G401 (cell line): Measurements from ENCODE around the gene NPLOC4. TPM values are rescaled to one million over a fixed set of nuclear protein-coding genes. Genes with fewer than 3 reads are reported as not detected.
"Not testable (repeated sequence)": the region's sequence is repeated elsewhere in the genome, so short reads cannot be mapped to it uniquely, and the experiment has no call there.

Source experiments
- DNase-seq: peaks from one replicate; pipeline ENCODE4 v3.0.0-alpha.2; 2015; ENCODE audit warnings: low spot score
- in situ Hi-C: cut with HindIII; loops from 2 replicates; pipeline ENCODE4 v1.10.0; 2016; ENCODE audit warnings: low sequenced_read_pairs, mixed read lengths
- total RNA-seq: library from RNA; depleted of rRNA; stranded (reverse); fragments of >200 nt; shearing (Covaris generic); gene quantifications from 2 replicates; pipeline ENCODE4 v1.2.3, GENCODE V29; 2014

NPLOC4 gene
- total RNA-seq, 1 experiment from 2014 or later: 110 TPM

DNA sequence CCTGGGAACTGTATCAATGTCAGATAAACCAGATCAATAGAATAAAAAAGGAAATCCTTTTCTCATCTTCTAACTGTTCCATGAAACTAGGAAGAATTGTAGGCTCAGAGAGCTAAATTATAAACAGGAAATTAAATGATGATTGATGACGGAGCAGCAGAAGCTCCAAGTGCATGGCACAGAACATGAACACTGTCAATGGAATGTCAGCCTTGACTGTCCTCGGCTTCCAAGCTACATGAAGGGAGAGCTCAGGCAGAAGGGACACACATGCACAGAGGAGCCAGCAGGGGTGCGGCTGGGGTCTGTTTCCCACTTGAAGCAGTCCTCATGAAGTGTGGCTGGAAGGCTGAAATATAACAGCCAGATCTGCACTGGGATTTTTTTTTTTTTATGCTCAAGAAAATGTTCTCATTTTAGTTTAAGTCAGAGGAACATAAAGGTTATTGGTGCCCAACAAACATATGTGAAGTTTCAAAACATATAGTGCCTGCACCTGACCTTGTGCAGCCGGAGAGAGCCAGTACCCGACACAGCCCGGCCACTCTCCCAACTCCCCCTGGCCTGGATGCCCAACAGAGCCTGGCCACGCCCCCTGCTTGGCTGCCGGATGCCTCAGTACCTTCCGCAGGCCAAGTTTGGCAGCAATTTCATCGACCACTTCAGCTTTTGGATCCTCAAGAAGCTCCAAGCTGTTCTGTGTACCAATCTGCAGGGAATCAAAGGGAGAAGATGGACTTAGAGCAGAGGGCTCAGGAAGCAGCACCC, 37.0 kb downstream of the NPLOC4 start:
- no peak for DNase-seq
- in situ Hi-C loops: no loop called here

DNA sequence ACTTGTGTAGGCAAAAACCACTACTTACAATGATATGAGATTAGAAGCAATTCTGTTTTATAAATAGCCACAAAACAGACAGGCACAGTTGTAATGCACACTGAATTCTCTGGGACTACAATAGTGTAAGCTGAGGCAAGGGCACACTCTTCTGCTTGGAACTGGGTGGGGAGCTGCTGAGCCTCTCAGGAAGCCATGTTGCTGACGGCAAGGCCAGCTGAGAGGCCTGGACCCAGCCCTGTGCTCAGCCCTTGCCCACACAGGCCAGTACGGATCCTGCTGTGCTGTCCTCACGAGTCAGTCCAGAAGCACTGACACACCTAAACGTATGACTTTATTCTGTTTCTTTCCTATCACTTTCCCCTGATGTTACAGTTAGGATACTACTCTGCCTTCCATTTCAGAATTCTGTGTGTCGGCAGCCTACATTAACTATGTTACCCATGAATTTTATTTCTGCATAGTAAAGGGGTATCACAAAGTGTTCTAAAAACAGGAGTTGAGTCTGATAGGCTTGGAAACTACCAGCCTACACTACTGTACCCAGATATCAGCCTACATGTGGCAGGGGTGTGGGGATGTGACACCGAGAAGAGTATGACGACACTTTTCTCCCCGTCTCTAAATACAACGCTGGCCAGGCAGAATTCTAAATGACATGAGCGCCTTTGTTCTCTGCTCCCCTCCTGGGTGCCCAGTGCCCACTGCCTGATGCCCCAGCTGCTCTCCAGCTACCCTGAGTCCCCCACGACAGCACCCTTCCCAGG, 43.6 kb downstream of the NPLOC4 start:
- in situ Hi-C loops: no loop called here
- DNase-seq: no peak

DNA sequence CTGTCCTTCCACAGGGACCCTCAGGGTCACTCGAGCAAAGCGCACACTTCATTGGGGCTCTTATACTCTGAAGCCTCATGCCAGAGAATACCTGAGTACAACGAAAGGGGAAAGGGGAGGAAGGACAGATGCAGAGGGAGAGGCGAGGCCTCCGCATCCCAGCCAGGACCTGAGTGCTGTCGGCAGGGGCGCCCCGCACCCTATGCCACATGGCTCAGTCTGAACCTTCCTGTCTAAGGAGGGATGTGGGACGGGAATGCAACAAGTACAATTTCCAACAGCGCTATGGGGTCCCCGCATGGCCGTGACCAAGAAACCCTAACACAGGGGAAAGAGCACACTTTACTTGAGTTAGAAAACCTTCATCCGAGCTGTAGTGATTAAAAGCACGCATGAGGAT, 44.9 kb downstream of the NPLOC4 start:
- in situ Hi-C loops: no loop called here
- no peak for DNase-seq

DNA sequence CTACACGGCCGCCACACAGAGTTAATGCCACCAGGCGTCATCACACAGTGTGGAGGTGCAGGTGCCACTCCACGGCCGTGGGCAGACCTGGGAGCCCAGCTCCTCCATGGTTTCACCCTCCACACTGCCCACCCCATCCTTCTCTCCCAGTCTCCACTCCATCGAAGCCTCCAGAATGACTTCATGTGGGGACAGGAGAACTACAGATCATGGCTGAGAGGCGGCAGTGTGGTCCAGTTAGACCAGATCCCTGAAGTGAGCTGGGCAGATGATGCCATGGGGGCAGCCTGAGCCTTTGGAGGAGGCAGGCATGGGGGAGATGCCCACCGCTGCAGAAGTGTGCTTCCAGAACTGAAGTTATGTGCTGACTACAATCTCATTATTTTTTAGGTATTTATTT, 46.8 kb downstream of the NPLOC4 start:
- DNase-seq: no peak
- in situ Hi-C loops: no loop called here

DNA sequence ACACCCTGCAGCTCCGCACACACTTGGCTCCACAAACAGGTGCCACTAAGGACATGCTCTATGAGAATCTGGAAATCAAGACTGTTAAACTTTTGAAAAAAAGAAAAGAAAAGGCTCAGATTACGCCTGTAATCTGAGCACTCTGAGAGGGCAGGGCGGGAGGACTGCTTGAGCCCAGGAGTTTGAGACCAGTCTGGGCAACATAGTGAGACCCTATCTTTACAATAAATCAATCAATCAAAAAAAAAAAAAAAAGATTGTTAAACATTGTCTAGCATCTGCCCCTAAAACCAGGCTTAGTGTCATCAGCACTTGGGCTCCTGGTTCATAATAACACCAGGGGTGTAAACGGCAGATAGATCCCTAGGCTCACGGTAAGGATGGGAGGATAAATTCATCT, 47.3 kb downstream of the NPLOC4 start:
- DNase-seq: no peak
- in situ Hi-C loops: no loop called here

DNA sequence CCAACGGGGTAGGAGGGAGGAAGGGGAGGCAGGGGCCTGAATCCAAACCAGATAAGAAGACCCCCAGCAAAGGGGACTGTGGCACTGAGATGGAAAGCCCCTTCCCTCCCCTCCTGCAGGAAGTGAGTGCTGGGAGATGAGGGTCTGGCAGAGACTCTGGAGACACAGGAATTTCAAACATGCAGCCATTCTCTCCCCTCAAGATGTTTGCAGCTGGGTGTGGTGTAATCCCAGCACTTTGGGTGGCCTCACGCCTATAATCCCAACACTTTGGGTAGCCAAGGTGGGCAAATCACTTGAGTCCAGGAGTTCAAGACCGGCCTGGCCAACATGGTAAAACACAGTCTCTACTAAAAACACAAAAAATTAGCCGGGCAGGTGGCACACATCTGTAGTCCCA, 50.8 kb downstream of the NPLOC4 start:
- in situ Hi-C loops: no loop called here
- no peak for DNase-seq

DNA sequence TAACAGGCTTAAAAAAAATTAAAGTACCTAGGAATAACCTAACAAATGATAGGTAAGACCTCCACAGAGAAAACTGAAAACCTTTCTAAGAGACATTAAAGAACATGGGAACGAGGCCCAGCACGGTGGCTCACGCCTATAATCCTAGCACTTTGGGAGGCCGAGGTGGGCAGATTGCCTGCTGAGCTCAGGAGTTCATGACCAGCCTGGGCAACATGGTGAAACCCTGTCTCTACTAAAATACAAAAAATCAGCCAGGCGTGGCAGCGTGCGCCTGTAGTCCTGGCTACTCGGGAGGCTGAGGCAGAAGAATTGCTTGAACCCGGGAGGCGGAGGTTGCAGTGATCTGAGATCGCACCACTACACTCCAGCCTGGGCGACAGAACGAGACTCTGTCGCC, 52.1 kb downstream of the NPLOC4 start:
- DNase-seq, in situ Hi-C loops: not testable (repeated sequence)

DNA sequence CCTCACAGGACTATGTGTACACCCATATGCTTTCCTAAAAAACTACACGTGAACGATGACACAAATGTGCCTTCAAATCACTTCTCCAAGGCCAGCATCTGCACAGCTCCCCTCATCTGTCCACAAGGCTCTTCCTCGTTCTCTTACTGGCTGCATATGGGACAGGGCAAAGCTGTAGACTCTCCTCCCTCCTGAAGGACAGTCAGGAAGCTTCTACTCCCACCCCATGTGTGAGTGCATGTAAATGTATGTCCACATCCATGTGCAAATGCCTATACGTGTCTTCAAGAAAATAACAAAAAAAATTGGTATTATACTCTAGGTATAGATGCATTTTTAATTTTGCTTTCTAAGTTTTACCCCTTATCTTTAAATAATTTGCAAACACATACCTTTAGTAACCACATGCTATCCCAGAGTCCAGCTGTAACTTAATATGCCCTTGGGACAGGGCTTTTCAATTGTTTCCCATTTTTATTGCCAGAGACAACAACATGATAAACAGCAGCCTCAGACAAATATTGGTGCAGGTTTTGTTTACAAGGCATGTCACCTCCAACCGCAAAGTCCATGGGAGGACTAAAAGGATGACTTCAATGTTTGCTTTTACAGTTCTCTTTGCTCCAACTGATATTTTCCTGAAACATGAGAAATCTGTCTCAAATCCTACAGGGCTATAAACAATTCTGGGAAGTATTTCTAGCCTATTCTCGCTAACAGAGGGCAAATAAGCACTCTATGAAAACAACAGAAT, 53.1 kb downstream of the NPLOC4 start:
- DNase-seq: no peak
- in situ Hi-C loops: no loop called here

DNA sequence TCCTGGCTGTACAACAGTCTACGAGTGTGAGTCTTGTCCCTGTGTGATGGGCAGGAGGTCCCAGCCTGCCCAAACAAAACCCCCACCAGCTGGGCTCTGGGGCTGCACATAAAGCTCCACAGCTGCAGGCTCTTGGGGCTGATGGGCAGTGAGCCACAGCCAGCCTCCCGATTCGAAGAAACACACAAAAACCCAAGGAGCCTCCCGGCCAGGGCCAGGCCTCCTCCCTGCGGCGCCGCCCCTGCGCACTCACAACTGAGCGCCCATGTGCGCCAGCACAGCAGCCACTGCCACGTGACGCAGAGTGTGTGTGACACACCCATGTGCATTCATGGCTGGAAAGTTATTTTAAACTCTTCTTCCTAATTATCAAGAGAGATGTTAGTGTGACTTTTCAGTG, 54.2 kb downstream of the NPLOC4 start:
- DNase-seq: no peak

DNA sequence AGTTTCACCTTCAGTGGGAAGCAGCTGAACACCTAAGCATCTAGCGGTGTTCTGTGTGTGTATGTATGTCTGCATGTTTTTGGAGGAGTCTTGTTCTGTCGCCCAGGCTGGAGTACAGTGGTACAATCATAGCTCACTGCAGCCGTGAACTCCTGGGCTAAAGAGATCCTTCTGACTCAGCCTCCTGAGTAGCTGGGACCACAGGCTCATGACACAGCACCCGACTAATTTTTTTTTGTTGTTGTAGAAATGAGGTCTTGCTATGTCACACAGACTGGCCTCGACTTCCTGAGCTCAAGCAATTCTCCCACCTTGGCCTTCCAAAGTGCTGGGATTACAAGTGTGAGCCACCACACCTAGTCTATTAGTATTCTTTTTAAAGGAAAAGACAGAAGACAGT, 54.6 kb downstream of the NPLOC4 start:
- no peak for DNase-seq
- in situ Hi-C loops: no loop called here

More for the DNA sequence above, 54.2 kb downstream of the NPLOC4 start:
- in situ Hi-C loops: no loop called here

DNA sequence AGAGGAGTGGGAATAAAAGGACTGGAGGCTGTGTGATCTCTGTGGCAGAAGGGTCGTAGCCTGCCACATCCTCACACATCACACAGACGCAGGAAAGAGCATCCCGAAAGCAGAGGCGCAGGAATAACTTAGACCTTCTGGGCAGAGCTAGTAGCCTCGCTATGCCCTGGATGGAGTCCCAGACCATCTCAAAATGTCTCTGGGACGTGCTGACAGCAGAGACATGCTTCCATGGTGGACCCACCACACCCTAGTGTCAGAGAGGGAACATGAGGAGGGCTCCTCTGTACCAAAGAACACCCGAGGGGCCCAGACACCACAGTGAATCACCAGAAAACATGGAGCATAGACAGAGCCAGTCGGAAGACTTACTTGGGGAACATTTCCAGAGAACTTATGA, 55.2 kb downstream of the NPLOC4 start:
- in situ Hi-C loops: no loop called here
- DNase-seq: no peak

DNA sequence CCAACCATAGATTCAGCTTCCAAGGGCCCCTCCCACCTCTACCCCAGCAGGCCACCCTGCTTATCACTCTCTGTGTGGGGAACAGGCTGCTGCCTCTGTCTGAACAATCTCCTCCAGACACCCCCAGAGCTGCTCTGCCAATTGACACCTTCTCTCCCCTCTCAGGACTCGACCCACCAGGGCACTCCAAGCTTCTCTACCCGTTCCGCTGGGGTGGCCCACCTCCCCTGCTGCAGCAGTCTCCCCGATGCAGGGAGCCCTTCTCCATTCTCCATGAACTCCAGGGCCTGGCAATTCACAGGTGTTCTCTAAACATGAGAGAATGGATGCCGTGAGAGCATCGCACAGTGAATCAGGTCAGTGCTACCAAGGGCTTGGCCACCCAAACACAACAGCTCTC, 56.4 kb downstream of the NPLOC4 start:
- DNase-seq: no peak
- in situ Hi-C loops: no loop called here

DNA sequence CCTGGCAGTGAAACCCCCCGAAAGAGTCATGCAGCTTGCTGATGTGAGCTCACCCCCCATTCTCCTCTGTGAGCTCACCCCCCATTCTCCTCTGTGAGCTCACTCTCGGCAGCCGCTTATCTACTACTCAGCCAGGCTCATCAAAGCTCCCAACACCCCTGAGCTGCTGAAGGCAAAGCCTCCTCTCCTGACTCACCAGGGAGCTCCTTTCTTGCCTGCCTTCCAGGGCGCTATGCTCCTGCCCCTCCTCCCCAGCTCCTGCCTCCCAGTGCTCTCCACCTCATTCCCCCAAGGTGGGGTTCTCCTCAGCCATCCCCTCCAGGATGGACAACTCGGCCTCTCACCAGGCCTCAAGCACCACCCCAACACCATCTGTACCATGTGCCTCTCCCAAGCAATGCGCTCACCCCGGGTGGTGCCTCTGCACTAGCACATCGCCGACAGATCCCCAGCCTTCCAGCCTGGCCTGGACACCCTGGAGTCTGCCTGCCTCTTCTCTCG, 57.0 kb downstream of the NPLOC4 start:
- in situ Hi-C loops: no loop called here
- DNase-seq: no peak

DNA sequence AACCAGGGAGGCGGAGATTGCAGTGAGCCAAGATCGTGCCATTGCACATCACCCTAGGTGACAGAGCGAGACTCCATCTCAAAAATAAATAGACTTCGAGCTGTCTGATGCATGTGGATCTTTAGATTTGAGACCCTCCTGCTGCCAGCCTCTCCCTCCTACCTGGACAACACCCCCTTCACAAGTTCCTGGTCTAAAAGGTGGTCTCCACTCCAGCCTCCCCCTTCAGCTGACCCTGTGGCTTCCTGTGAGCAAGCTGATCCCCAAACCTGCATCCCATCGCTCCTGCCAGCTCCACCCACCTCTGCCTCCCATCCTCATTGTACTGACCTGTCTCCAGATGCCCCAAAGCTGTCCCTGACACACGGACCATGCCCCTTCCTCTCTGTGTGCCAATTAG, 57.6 kb downstream of the NPLOC4 start:
- DNase-seq: no peak

DNA sequence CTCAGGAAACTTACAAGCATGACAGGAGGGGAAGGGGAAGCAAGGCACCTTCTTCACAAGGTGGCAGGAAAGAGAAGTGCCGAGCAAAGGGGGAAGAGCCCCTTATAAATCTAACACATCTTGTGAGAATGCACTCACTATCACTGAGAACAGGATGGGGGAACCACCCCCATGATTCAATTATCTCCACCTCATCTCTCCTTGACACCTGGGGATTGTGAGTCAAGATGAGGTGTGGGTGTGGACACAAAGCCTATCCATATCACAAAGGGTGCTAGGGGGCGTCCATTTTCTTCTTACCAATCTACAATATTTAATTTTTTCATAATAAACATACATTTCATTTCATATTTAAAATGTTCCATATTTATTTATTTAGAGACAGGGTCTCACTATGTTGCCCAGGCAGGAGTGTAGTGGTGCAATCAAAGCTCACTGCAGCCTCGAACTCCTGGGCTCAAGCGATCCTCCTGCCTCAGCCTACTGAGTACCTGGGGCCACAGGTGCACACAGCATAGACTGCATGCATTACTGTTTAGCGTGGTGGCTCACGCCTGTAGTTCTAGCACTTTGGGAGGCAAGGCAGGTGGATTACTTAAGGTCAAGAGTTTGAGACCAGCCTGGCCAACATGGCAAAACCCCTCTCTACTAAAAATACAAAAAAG, 58.2 kb downstream of the NPLOC4 start:
- no peak for DNase-seq
- in situ Hi-C loops: no loop called here

More for the DNA sequence above, 57.6 kb downstream of the NPLOC4 start:
- in situ Hi-C loops: no loop called here

DNA sequence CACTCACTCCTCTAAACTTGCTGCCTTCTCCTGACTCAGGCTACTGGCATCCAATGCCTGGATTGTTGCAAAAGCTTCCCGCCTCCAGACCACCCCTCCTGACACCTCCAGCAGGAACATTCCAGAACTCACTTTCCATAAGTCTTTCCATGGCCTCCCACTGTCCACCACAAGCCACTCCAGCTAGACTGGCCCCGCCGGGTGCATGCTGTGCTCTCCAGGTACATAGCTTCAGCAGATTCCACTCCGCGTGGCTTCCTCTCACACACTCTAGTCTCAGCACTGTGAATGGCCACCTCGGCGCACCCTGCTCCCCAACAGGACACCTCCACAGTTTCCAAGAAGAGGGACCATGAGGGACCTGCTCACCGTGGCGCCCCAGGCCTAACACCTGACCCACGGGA, 58.9 kb downstream of the NPLOC4 start:
- in situ Hi-C loops: no loop called here
- DNase-seq: no peak

DNA sequence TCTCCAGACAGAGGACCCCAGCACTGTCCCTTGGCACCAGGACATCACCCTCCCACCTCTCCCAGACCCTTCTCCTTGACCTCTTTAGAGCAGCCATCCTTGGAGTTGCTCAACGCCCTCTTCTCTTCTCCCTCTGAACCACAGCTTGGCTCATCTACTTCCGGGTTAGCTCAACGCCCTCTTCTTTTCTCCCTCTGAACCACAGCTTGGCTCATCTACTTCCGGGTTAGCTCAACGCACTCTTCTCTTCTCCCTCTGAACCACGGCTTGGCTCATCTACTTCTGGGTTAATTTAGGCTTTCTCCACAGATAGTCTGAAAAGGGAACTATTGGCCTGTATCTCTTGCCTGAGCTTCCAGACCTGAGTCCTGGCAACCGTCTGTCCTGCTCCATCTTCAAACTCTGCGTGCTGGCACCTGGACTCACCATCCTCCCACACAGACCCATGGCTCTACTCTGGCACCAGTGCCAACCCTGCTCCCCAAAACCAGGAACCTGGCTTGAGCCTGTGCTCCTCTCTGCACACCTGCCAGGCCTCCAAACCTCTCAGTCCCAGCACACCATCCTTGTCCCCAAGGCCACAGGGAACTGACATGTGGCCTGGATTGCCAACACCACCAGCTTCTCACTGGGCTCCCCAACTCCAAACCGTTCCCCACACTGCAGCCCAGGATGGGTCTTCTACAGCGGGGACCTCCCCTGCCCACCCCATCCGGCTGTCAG, 59.5 kb downstream of the NPLOC4 start:
- in situ Hi-C loops: no loop called here
- no peak for DNase-seq

DNA sequence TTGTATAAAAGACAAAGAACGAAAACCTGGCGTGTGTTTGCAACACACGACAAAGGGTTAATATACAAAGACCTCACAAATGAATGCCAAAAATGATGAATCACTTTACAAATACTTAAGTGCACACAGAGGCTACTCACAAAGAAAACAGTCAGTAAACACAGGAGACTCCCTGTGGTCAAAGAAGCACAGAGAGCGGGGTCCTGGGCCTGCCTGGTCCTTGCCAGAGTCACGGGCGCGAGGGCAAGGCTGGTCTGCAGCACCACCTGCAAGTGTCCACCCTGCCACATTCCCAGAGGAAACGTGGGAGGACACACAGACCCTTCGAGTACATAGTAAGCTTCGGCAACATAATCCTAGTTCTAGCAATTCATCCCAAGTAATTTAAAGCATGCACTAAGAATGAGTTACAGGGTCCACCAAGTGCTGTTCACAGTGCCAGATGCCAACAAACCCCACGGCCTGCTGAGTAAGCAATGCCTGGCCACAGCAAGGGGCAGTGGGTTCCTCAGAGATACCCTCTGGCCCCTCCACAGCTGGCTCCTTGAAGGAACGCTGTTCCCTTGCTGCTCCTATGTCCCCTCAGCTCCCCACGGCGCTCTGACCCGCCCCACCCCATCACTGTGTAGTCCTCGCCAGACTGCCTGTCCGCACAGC, 60.2 kb downstream of the NPLOC4 start:
- no peak for DNase-seq
- in situ Hi-C loops: no loop called here
